Measurements from ENCODE around the gene SARS2. TPM values are rescaled to one million over a fixed set of nuclear protein-coding genes. Genes with fewer than 3 reads are reported as not detected.

SARS2 gene
- total RNA-seq, 1 donor from 2014 or later = 13.6 TPM

DNA sequence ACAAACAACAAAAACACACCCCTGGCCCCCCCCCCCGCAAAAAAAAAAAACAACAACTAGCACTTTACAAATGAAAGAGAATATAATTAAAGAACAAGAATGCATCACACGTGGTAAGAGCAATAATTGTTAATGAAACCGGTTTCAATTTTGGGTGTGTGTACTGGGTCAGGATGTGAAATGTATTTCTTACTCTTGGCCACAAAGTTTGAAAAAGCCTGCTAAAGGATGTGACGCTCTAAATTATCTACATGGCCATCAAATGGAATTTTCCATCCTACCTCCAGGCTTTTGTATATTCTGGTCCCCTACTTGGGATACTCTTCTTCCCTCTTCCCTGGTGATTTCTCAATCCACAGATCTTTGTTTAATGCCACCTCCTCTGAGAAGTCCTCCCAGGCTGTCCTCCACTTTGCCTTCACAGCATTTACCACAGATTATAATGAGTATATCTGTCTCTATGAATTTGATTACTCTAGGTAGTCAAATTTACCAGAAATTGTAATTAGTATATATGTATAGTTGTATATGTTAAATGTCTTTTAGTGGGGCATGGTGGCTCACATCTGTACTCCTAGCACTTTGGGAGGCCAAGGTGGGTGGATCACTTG lies 2.1 kb downstream of the SARS2 start:
- H3K4me1 ChIP-seq = peaks cover 37% of the 10 kb centered on the region
- DNase-seq = no peak
- no peaks in the 10 kb centered on the region for H3K27me3 ChIP-seq (ENCODE audit: low read depth)
- H3K36me3 ChIP-seq = peaks cover 33% of the 10 kb centered on the region
- H3K4me3 ChIP-seq = no peak overlapping the region
- no peaks in the 10 kb centered on the region for H3K9me3 ChIP-seq (replicated peaks)
- intact Hi-C loops (cut with micrococcal nuclease) = no loop called here
- TF ChIP-seq, protein P1, sequence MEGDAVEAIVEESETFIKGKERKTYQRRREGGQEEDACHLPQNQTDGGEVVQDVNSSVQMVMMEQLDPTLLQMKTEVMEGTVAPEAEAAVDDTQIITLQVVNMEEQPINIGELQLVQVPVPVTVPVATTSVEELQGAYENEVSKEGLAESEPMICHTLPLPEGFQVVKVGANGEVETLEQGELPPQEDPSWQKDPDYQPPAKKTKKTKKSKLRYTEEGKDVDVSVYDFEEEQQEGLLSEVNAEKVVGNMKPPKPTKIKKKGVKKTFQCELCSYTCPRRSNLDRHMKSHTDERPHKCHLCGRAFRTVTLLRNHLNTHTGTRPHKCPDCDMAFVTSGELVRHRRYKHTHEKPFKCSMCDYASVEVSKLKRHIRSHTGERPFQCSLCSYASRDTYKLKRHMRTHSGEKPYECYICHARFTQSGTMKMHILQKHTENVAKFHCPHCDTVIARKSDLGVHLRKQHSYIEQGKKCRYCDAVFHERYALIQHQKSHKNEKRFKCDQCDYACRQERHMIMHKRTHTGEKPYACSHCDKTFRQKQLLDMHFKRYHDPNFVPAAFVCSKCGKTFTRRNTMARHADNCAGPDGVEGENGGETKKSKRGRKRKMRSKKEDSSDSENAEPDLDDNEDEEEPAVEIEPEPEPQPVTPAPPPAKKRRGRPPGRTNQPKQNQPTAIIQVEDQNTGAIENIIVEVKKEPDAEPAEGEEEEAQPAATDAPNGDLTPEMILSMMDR (IDR thresholded peaks at IDR 0.05; ENCODE audit: borderline replicate concordance) = no peak
- peak overlapping the region; percentile 91 for H3K27ac ChIP-seq (replicated peaks)

DNA sequence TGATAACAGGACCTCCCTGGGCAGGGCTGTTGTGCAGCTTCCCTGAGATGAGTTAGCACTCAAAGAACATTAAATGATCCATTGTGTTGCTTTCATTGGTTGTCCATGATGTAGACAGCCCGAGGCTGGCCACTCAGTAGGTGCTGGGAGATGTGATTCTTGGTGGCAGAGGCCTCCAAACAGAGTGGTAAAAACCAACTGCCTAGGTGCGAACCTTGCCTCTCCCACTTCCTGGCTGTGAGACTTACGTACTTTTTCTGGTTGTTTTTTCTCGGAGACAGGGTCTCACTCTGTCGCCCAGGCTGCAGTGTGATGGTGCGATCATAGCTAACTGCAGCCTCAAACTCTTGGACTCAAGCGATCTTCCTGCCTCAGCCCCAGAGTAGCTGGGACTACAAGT lies 6.2 kb downstream of the SARS2 start:
- peaks cover 3% of the 10 kb centered on the region for H3K4me1 ChIP-seq
- no peak overlapping the region for H3K27ac ChIP-seq (replicated peaks)
- H3K27me3 ChIP-seq (ENCODE audit: low read depth) = no peaks in the 10 kb centered on the region
- DNase-seq = no peak
- TF ChIP-seq, protein P1 (IDR thresholded peaks at IDR 0.05; ENCODE audit: borderline replicate concordance) = no peak
- intact Hi-C loops (cut with micrococcal nuclease) = no loop called here
- H3K9me3 ChIP-seq (replicated peaks) = no peaks in the 10 kb centered on the region
- H3K4me3 ChIP-seq = no peak overlapping the region
- peaks cover 35% of the 10 kb centered on the region for H3K36me3 ChIP-seq

DNA sequence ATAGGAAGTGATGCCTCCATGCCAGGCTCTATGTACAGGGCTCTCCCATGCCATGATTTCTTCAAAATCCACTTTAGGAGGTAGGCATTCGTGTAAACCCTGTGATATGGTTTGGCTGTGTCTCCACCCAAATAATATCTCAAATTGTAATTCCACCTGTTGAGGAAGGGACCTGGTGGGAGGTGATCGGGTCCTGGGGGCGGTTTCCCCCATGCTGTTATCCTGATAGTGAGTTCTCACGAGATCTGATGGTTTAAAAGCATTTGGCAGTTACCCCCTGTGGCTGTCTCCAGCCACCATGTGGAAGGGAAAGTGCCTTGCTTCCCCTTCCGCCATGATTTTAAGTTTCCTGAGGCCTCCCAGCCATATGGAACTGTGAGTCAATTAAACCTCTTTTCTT lies 8.1 kb downstream of the SARS2 start:
- DNase-seq = no peak
- Histone ChIP-seq H3K27me3 (ENCODE audit: low read depth) (no peaks in the 10 kb centered on the region), H3K36me3 (peaks cover 35% of the 10 kb centered on the region), H3K4me1 (no peaks in the 10 kb centered on the region), H3K4me3 (no peak overlapping the region), H3K9me3 (replicated peaks) (no peaks in the 10 kb centered on the region), H3K27ac (replicated peaks) (no peak overlapping the region)
- intact Hi-C loops (cut with micrococcal nuclease) = no loop called here
- TF ChIP-seq, protein P1 (IDR thresholded peaks at IDR 0.05; ENCODE audit: borderline replicate concordance) = no peak

DNA sequence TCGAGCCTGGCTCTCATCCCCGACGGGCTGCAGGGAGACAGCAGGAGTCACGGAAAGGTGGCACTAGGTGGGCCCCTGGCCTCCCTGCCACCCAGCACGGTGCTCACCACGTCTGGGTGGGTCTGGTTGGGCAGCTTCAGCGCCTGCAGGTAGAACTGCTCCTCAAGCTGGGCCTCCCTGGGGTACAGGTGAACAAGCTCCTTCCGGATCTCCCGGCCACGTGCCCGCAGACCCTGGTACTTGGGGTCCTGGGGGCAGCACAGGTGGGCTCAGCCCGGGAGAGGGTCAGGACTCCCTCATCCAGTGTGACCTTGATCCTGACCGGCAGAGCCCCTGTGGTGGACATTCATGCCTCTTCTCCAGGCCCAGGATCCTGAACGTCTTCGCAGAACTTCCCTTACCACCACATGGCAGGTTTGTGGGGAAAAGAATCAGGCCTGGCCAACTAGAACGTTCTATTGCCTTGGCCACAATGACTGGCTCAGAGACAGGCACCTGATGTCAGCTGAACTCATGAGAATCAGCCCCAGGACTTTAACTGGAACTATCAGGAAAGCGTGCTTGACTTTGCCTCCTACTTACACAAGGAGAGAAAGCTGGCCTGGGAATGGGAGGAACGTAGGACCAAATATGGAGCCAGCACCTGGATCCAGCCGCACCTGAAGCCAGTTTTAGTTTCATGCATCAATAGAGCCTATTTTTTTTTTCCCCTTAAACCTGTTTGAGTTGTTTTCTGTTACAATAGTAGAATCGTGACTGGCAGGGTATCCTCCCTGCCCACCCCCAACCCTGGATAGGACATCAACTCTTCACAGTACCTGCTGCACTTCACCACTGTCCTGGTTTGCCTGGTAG lies 8.9 kb downstream of the SARS2 start:
- no peak for DNase-seq
- TF ChIP-seq, protein P1 (IDR thresholded peaks at IDR 0.05; ENCODE audit: borderline replicate concordance) = no peak
- H3K4me1 ChIP-seq = no peaks in the 10 kb centered on the region
- intact Hi-C loops (cut with micrococcal nuclease) = no loop called here
- H3K9me3 ChIP-seq (replicated peaks) = no peaks in the 10 kb centered on the region
- peaks cover 35% of the 10 kb centered on the region for H3K36me3 ChIP-seq
- H3K27me3 ChIP-seq (ENCODE audit: low read depth) = no peaks in the 10 kb centered on the region
- no peak overlapping the region for H3K27ac ChIP-seq (replicated peaks)
- H3K4me3 ChIP-seq = no peak overlapping the region

DNA sequence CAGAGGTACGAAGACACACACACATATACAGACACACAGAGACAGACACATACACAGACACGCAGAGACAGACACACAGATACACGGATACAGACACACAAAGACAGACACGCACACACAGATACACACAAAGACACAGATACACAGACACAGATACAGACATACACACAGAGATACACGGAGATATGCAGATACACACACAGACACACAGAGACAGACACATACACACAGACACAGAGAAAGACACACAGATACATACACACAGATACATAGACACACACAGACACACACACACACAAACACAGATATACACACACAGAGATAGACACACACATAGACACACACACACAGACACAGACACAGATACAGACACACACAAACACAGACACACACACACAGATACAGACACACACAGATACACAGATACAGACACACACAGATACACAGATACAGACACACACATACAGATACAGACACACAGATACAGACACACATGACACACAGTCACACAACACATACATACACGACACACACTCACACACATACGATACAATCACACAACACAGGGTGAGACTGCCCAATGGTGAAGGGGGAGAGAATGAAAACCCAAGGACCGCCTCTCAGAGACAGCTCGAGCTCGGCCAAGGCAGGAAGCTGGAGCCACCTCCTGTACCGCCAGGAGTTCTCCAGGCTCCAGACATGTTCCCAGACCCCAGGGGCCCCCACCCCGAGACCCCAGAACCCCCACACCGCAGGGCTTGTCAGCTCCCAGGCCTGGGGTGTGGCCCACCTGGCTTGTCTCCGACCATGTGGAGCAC lies 9.8 kb downstream of the SARS2 start:
- no peak overlapping the region for H3K4me3 ChIP-seq
- H3K36me3 ChIP-seq = peaks cover 35% of the 10 kb centered on the region
- H3K4me1 ChIP-seq = no peaks in the 10 kb centered on the region
- intact Hi-C loops (cut with micrococcal nuclease) = no loop called here
- no peak overlapping the region for H3K27ac ChIP-seq (replicated peaks)
- H3K9me3 ChIP-seq (replicated peaks) = no peaks in the 10 kb centered on the region
- DNase-seq = no peak
- TF ChIP-seq, protein P1 (IDR thresholded peaks at IDR 0.05; ENCODE audit: borderline replicate concordance) = no peak
- H3K27me3 ChIP-seq (ENCODE audit: low read depth) = no peaks in the 10 kb centered on the region
